ENCODE data around the gene INPP4B. TPM values are rescaled to one million over a fixed set of nuclear protein-coding genes. Genes with fewer than 3 reads are reported as not detected.

Gene INPP4B
- total RNA-seq, 1 experiment from 2014 or later: 0.07 TPM

DNA sequence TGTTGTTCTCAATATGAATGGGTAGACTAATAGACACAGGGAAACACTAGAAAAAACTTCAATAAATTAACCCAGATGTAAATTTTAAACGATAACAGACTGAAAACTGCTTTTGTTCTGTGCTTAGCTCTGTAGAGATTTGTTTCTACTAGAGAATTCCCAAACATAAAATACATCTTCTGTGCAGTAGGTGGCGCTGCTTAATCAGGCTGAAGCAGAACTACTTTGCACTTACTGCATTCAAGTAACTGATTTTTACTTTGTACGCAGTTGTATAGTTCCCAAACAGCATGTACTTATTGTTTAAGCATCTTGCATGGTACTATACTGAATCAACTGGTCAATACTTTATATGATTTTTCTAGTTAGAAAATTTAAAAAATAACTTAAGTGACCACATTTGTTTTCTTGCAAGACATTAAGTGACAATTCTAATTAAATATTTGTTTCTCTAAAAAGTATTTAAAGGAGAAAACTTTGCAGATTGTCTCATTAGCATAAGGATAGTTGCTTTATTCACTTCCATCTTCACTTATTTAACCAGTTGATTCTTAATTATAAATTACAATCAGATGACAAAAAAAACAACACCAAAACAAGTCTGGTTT, 719.1 kb downstream of the INPP4B start:
- Histone ChIP-seq H3K4me2 (ENCODE audit: insufficient read depth, insufficient read length, low read length) (no peak overlapping the region), H2BK20ac (ENCODE audit: low read depth, low read length, poor library complexity, severe bottlenecking) (no peak overlapping the region), H3K79me2 (ENCODE audit: insufficient read depth, low read length) (no peaks in the 10 kb centered on the region), H2AFZ (ENCODE audit: low read length) (no peak overlapping the region), H2BK12ac (ENCODE audit: insufficient read length, low read depth, low read length) (no peak overlapping the region), H3K27ac (ENCODE audit: insufficient read length, low read depth, low read length) (no peak overlapping the region), H2BK15ac (ENCODE audit: low read depth, low read length) (no peak overlapping the region), H3T11ph (ENCODE audit: low read length) (no peak overlapping the region), H4K20me1 (ENCODE audit: control insufficient read depth, insufficient read depth, insufficient read length) (no peaks in the 10 kb centered on the region), H3K9me3 (ENCODE audit: control insufficient read depth, low read depth, low read length) (no peaks in the 10 kb centered on the region), H3K23ac (ENCODE audit: insufficient read length, low read depth, low read length) (no peak overlapping the region), H4K5ac (ENCODE audit: insufficient read length, low read depth, low read length) (no peak overlapping the region), H3K18ac (ENCODE audit: insufficient read length, low read depth, low read length) (no peak overlapping the region), H3K79me1 (ENCODE audit: insufficient read depth, low read depth, low read length, poor library complexity, severe bottlenecking) (no peaks in the 10 kb centered on the region), H2AK5ac (ENCODE audit: insufficient read length, low read length) (no peak overlapping the region), H3K56ac (ENCODE audit: insufficient read length, low read depth, low read length) (no peak overlapping the region), H3K23me2 (ENCODE audit: insufficient read length, low read depth, low read length, poor library complexity, severe bottlenecking) (no peaks in the 10 kb centered on the region), H4K8ac (replicated peaks; ENCODE audit: insufficient read length, low read depth, low read length) (no peak overlapping the region), H3K9ac (ENCODE audit: extremely low read depth, insufficient read length, low read length) (no peak overlapping the region), H3K4ac (ENCODE audit: low read depth, low read length) (no peak overlapping the region), H3K27me3 (ENCODE audit: insufficient read depth, low read length) (no peaks in the 10 kb centered on the region), H2BK120ac (ENCODE audit: low read depth, low read length, poor library complexity, severe bottlenecking) (no peak overlapping the region), H3K4me1 (ENCODE audit: insufficient read depth, low read length) (no peaks in the 10 kb centered on the region; the same call in 1 of the 2 replicates), H3K14ac (ENCODE audit: insufficient read depth, low read length) (no peak overlapping the region), H4K91ac (ENCODE audit: insufficient read length, low read depth, low read length) (no peak overlapping the region), H2BK5ac (ENCODE audit: insufficient read length, low read length) (no peak overlapping the region)
- no peak overlapping the region for H3K4me3 Mint-ChIP-seq
- DNase-seq: peak; percentile 31
- no peak overlapping the region for H3K27ac Mint-ChIP-seq
- no peaks in the 10 kb centered on the region for H3K9me3 Mint-ChIP-seq
- H3K4me1 Mint-ChIP-seq: peaks cover 0 to 3% of the 10 kb centered on the region in 2 experiments; a peak in 1 of 4 replicates
- no CpG with 5 or more reads among the region's 3 CpGs for WGBS (ENCODE audit: extremely low coverage, insufficient read length, low lambda C conversion rate)
- no peaks in the 10 kb centered on the region for H3K36me3 Mint-ChIP-seq (ENCODE audit: insufficient read depth in 1 of 3, low read depth in 3 of 3)
- TF ChIP-seq, protein P1, sequence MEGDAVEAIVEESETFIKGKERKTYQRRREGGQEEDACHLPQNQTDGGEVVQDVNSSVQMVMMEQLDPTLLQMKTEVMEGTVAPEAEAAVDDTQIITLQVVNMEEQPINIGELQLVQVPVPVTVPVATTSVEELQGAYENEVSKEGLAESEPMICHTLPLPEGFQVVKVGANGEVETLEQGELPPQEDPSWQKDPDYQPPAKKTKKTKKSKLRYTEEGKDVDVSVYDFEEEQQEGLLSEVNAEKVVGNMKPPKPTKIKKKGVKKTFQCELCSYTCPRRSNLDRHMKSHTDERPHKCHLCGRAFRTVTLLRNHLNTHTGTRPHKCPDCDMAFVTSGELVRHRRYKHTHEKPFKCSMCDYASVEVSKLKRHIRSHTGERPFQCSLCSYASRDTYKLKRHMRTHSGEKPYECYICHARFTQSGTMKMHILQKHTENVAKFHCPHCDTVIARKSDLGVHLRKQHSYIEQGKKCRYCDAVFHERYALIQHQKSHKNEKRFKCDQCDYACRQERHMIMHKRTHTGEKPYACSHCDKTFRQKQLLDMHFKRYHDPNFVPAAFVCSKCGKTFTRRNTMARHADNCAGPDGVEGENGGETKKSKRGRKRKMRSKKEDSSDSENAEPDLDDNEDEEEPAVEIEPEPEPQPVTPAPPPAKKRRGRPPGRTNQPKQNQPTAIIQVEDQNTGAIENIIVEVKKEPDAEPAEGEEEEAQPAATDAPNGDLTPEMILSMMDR (conservative IDR thresholded peaks at IDR 0.05): peak; percentile 90
- no peaks in the 10 kb centered on the region for H3K27me3 Mint-ChIP-seq (ENCODE audit: low read depth)

Measured in H9 (cell line).